ENCODE measurements around the gene PKIB.

DNA sequence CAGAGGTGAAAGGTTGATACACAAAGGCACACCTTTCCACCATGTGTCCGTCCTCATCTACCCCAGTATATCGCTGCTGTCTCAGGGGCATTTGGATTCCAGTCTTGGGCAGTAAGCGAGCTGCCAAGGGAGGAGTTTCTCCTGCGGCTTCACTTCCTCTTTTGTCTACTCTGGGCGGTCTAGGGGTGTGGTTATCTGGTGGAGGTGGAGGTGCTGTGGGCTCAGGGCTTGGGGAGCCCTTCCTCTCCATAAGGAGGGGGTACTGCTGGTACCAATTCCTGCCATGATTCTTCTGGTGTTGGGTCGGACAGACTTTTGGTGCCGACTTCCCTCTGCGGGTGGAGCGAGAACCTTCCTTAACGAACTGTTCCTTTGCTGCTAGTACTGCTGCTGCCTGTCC, 137.4 kb downstream of the PKIB start:
- no peak for TF ChIP-seq POLR2A (IDR thresholded peaks at IDR 0.05)
- TF ChIP-seq, protein P1, sequence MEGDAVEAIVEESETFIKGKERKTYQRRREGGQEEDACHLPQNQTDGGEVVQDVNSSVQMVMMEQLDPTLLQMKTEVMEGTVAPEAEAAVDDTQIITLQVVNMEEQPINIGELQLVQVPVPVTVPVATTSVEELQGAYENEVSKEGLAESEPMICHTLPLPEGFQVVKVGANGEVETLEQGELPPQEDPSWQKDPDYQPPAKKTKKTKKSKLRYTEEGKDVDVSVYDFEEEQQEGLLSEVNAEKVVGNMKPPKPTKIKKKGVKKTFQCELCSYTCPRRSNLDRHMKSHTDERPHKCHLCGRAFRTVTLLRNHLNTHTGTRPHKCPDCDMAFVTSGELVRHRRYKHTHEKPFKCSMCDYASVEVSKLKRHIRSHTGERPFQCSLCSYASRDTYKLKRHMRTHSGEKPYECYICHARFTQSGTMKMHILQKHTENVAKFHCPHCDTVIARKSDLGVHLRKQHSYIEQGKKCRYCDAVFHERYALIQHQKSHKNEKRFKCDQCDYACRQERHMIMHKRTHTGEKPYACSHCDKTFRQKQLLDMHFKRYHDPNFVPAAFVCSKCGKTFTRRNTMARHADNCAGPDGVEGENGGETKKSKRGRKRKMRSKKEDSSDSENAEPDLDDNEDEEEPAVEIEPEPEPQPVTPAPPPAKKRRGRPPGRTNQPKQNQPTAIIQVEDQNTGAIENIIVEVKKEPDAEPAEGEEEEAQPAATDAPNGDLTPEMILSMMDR (IDR thresholded peaks at IDR 0.05): no peak

Data from testis (tissue), 2 donors.